ENCODE data around the gene NCL.

NCL gene

GRCh38 chr2:231494669-231495068 lies 30.4 kb upstream of the NCL start:
- POLR2A ChIA-PET (ENCODE audit: low non-redundant PET) = no interaction called here
- CTCF ChIA-PET = no interaction called here
- DNase-seq (ENCODE audit: low spot score) = no peak
- TF ChIP-seq CTCF (conservative IDR thresholded peaks at IDR 0.05; ENCODE audit: low read depth) = no peak
- no peak overlapping the region for H3K27ac ChIP-seq

GRCh38 chr2:231490801-231491200 lies 26.5 kb upstream of the NCL start:
- ChIA-PET CTCF (interaction anchor here (0.5 kb wide), 1 partner anchor 73 kb away, joined by 3 read pairs; no protein-coding TSS in a partner anchor), POLR2A (ENCODE audit: low non-redundant PET) (no interaction called here)
- H3K27ac ChIP-seq = no peak overlapping the region
- DNase-seq (ENCODE audit: low spot score) = no peak
- no peak for TF ChIP-seq CTCF (conservative IDR thresholded peaks at IDR 0.05; ENCODE audit: low read depth)

GRCh38 chr2:231489990-231490389 lies 25.7 kb upstream of the NCL start:
- no peak for DNase-seq (ENCODE audit: low spot score)
- no peak; the same call in 1 of the 2 replicates for TF ChIP-seq CTCF (conservative IDR thresholded peaks at IDR 0.05; ENCODE audit: low read depth)
- H3K27ac ChIP-seq = no peak overlapping the region
- POLR2A ChIA-PET (ENCODE audit: low non-redundant PET) = no interaction called here
- CTCF ChIA-PET = interaction anchor here (0.7 kb wide), 1 partner anchor 132 kb away, joined by 3 read pairs; no protein-coding TSS in a partner anchor

- ChIA-PET POLR2A (ENCODE audit: low non-redundant PET) (no interaction called here), CTCF (no interaction called here)
- no peak for DNase-seq (ENCODE audit: low spot score)
These were observed 24.0 kb upstream of the NCL start for GRCh38 chr2:231488331-231488730.

GRCh38 chr2:231486851-231487596 lies 22.7 kb upstream of the NCL start:
- CTCF ChIA-PET = interaction anchor here (1.0 kb wide), 1 partner anchor 75 kb away, joined by 3 read pairs; no protein-coding TSS in a partner anchor
- POLR2A ChIA-PET (ENCODE audit: low non-redundant PET) = interaction anchor here (0.6 kb wide), 1 partner anchor 197 kb away, joined by 3 read pairs; no protein-coding TSS in a partner anchor
- TF ChIP-seq CTCF (conservative IDR thresholded peaks at IDR 0.05; ENCODE audit: low read depth) = no peak
- no peak overlapping the region for H3K27ac ChIP-seq
- DNase-seq (ENCODE audit: low spot score) = no peak

More at GRCh38 chr2:231488331-231488730, 24.0 kb upstream of the NCL start:
- H3K27ac ChIP-seq = no peak overlapping the region
- no peak for TF ChIP-seq CTCF (conservative IDR thresholded peaks at IDR 0.05; ENCODE audit: low read depth)

GRCh38 chr2:231483398-231484329 lies 19.4 kb upstream of the NCL start:
- no peak for TF ChIP-seq CTCF (conservative IDR thresholded peaks at IDR 0.05; ENCODE audit: low read depth)
- CTCF ChIA-PET = interaction anchor here (0.6 to 1.1 kb wide), 7 partner anchors 15 to 937 kb away, joined by 3 to 5 read pairs (median 3); no protein-coding TSS in a partner anchor
- H3K27ac ChIP-seq = no peak overlapping the region
- no peak for DNase-seq (ENCODE audit: low spot score)
- POLR2A ChIA-PET (ENCODE audit: low non-redundant PET) = no interaction called here

All from RWPE1 (cell line).